HG03159 (cell line): ENCODE data around the gene RGS19.

ENCODE experiments used
- ATAC-seq: cut with Tn5 transposase; IDR thresholded peaks from one replicate; pipeline ENCODE4 v1.9.1; 2021; ENCODE audit warnings: mild to moderate bottlenecking, moderate library complexity; ENCODE audit not compliant: unreplicated experiment

The RGS19 gene

DNA sequence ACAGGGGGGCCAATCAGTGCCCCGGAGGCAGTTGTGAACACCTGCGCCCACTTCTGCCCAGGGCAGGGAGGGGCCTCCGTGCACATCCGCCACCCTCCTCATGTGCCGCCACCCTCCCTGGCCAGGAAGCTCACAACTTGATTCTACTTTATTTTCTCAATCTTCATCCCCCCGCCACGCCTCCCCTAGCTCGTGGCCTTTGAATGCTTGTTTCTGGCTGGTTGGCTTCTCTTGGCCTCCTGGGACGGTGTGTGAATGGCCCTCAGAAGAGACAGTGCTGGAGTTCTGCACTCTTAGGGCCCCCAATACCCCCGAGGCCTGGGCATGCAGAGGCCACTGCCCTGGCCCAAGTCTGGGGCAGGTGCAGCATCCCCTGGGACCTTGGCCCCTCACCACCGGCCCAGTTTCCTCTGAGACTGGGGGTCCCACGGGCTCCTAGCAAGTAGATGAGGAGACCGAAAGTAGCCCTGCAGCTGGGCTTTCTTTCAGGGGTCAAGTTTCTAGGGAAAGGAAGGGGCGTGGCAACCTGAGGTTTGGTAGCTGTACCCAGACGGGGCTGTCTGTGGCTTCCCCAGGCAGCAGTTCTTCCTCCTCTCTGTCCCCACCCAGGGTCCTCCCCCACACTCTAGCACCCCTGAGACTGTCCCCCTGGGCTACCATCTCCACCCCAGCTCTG lies 1.3 kb downstream of the RGS19 start:
- no peak for ATAC-seq

- no peak for ATAC-seq
Measured at GRCh38 chr20:64077541-64077875, 1.8 kb downstream of the RGS19 start.

DNA sequence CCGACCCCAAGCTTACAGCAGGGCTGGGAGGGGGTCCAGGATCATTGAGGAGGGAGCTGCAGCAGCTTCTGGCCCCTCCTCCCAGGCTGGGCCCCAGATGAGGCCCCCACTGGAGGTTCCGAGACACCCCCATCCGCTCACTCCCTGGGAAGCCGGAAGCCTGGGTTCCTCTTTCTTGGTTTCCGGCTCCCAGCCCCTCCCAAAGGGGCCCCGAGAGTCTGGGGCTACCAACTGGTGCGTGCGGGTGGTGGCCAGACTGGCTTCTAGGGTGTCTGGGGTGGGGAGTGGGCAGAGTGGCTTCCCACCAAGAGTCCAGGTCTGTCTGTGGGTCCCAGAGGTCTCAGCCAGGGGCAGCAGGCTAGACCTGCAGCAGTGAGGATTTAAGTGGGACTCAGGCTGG lies 2.2 kb downstream of the RGS19 start:
- no peak for ATAC-seq

DNA sequence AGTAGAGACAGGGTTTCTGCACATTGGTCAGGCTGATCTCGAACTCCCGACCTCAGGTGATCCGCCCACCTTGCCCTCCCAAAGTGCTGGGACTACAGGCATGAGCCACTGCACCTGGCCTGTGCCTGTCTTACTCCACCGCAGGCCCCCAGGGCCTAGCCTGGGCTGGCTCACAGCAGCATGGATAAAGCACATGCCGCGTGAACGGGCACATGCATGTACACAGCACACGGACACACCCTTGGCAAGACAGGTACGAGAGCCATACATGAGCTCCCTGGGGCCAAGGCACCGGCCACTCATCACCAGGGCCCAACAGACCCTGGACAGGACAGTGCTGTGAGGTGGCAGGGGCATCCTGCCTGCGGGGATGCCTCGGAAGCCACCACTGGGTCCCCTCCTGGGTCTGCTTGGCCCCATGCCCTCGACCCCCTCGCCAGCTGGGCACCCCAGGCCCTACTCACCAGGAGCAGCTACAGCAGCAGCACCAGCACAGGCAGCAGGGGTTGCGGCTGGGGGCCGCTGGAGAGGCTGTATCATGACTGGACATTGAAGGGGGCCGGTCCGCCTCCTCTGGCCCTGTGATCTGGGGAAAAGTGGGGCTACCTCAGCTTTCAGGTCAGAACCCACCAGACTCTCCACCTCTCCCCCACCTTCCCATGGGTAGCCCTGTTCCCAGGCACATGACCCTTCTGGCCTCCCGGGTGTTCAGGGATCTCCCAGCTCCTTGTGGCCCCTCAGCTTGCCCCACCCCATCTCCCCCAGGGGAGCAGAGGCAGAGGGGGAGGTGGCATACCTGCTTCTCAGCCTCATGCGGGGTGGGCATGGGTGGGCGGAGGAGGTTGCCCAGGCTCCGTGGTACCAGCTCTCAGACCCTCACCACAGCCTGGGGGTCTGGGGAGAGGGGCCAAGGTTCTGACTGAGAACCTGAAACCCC lies 3.0 kb downstream of the RGS19 start:
- no peak for ATAC-seq

- no peak for ATAC-seq
Measured at GRCh38 chr20:64075556-64075955, 3.8 kb downstream of the RGS19 start.

- no peak for ATAC-seq
Measured at GRCh38 chr20:64074963-64075362, 4.4 kb downstream of the RGS19 start.

DNA sequence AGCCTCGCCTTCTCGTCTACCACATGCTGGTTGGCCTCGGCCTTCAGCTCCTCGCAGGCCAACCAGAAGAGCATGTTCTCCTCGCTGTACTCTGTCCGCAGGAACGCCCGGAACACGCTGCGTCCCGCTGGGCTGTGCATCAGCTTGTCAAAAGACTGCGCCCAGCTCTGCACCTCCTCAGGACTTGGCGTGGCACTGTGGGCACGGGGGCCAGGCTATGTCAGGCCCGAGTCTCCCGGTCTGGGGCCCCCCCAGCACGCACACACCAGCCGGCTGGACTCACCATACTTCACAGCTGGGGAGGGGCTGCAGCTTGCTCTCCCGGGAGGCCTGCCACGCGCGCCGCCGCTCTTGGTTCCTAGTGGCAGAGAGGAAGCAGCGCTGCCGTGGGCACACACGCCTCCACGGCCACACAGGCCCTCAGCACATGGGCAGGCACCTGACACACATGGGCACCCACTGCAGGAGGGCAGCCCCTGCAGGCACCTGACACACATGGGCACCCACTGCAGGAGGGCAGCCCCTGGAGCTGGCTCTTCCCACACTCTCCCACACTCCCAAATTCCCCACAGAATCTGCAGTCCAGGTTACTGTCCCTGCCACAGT lies 5.0 kb downstream of the RGS19 start:
- no peak for ATAC-seq

GRCh38 chr20:64073476-64074183 lies 5.7 kb downstream of the RGS19 start:
- ATAC-seq, result no peak

- no peak for ATAC-seq
Measured at GRCh38 chr20:64072498-64073063, 6.7 kb downstream of the RGS19 start.

- no peak for ATAC-seq
Measured at GRCh38 chr20:64071341-64072332, 7.7 kb downstream of the RGS19 start.

- no peak for ATAC-seq
Measured at GRCh38 chr20:64070244-64070993, 8.9 kb downstream of the RGS19 start.

GRCh38 chr20:64069614-64070243 lies 9.6 kb downstream of the RGS19 start:
- ATAC-seq, result no peak

DNA sequence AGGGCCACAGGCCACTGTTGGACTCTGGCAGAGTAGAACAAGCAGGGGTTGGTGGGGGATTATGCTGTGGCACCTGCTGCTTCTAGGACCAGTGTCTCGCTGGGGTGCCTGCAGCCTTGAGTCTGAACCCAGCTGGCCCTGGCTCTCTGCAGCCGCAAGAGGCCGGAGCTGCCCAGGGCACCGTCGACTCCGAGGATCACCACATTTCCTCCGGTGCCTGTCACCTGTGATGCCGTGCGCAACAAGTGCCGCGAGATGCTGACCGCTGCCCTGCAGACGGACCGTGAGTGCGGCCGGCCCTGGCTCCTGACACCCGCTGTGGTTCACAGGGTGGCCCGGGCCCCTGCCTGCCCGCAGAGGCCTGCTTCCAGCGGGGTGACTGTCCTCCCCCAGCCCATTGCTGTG lies 10.1 kb downstream of the RGS19 start:
- no peak for ATAC-seq

- no peak for ATAC-seq
Measured at GRCh38 chr20:64068386-64069208, 10.7 kb downstream of the RGS19 start.

- no peak for ATAC-seq
Measured at GRCh38 chr20:64067733-64068307, 11.5 kb downstream of the RGS19 start.

DNA sequence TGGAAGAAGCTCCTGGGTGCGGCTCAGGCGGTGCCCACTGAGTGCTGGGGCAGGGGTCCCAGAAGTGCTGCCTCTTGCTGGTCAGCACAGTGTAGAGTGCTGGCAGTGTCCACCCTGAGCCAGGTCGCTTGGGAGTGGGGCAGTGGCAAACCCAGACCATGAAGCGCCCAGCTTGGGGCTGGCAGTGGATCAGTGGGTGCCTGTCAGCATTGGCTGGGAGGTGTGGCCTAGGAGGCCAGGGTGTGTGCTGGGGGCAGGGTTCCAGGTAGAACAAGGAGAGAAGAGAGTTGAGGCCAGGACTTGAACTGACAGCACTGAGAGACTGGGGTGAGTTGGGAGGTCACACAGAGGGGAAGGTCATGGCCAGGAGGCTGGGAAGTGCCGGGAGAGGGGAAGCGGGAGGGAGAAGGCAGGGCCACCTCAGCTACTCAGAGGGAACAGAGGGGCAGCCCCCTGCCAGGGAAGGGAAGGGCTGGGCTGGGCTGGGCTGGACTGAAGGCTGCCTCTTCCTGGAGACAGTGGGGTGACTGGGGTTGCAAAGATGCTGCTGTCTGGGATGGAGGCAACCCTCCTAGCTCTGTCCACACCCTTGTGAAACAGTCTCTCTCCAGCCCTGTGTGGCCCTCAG lies 12.2 kb downstream of the RGS19 start:
- ATAC-seq, result no peak

DNA sequence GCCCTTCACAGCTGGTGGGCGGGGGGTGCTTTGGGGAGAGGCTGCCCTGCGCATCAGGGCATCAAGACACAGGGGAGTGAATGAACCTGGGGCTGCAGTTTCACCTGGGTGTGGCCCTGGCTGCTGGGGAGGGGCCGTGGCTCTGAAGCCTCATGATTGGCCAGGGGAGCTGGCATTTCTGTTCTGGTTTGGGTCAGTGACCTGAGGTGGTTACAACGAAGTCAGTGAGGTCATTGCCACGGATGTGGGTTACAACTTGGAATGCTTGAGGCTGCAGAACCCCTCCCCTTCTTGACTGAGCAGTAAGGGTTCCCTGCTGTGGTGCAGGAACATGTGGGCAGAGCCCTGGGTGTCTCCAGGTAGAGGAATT lies 13.4 kb downstream of the RGS19 start:
- ATAC-seq, result peak; percentile 43
